GM12864 (cell line): ENCODE data around the gene CELF1.

Experiments
- DNase-seq: peaks from one replicate; pipeline ENCODE4 v3.0.0-alpha.2; 2011; ENCODE audit warnings: low read depth
- H3K4me3 ChIP-seq: 2 replicates; pipeline ENCODE4 v1.5.1; 2011; ENCODE audit warnings: mild to moderate bottlenecking, low read depth, low read length, control low read depth
- TF ChIP-seq, protein P1 (sequence below): IDR thresholded peaks from 2 replicates; pipeline ENCODE4 v1.5.1; 2011; ENCODE audit warnings: low read depth, mild to moderate bottlenecking, moderate library complexity, low read length, control low read depth, inconsistent platforms; ENCODE audit errors: missing control alignments

CELF1 gene

GRCh38 chr11:47451436-47451835 is 101.5 kb downstream of the CELF1 start:
- DNase-seq: no peak
- H3K4me3 ChIP-seq: no peak overlapping the region
- TF ChIP-seq, protein P1, sequence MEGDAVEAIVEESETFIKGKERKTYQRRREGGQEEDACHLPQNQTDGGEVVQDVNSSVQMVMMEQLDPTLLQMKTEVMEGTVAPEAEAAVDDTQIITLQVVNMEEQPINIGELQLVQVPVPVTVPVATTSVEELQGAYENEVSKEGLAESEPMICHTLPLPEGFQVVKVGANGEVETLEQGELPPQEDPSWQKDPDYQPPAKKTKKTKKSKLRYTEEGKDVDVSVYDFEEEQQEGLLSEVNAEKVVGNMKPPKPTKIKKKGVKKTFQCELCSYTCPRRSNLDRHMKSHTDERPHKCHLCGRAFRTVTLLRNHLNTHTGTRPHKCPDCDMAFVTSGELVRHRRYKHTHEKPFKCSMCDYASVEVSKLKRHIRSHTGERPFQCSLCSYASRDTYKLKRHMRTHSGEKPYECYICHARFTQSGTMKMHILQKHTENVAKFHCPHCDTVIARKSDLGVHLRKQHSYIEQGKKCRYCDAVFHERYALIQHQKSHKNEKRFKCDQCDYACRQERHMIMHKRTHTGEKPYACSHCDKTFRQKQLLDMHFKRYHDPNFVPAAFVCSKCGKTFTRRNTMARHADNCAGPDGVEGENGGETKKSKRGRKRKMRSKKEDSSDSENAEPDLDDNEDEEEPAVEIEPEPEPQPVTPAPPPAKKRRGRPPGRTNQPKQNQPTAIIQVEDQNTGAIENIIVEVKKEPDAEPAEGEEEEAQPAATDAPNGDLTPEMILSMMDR: no peak

DNA sequence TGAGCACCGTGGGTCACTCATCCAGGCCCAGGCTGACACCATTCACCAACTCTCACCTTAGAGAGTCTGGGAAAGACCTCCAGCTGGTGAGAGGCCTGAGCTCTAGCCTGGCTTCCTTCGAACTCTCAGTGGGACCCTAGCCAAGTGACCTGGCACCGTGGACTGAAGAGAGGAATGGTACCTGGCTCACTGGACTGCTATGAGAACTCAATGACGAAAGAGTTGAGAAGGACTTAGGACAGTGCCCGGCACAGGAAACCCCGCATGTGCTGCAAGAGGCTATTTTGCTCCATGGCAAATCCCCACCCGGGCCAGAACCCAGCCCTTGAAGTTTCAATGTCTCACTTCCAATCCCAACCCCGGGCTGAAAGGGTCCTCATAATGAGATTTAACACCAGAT is 103.4 kb downstream of the CELF1 start:
- TF ChIP-seq, protein P1: no peak
- DNase-seq: no peak
- H3K4me3 ChIP-seq: no peak overlapping the region

DNA sequence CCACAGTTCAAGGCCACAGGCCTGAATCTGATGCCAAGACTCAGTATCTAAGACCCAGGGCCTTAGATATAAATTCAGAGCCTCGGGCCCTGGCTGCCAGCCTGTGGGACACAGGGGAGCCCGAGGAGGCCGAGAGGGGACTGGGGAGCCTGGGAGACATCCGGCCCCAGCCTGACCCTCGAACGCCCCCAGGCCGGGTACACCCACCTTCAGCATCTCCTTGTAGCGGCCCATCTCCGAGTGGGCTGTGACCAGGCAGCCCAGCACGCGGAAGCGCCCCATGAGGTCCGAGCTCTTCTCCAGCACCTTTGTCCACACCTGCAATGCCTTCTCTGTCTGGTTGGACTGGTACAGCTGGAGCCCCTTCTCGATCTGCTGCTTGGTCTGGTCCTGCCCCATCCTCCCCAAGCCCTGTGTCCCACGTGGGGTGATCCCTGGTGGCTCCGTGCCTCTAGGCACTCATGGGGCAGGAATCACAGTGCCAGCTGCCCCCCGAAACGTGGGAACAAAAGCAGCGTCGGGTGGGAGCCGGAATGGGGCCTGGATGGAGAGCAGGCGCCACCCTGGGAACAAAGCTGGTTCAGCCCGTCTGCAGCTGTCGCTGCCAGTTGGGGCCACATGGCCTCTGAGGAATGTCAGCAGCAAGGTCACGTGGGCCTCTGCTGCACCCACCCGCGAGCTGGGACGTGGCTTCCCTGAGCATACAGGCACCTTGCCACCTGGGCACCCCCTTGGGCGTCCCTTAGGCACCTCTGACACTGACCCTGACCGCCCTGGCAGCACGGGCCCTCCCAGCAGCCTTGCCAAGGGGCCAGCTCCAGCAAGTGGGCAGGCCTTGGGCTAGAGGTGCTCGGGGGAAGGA is 104.1 kb downstream of the CELF1 start, which contains the start of gene RAPSN:
Gene RAPSN, minus strand, starts transcription at position 571 of the 862 bp plus-strand sequence. Its CDS starts 172 bp downstream, at position 399.
- no peak within 1 kb of the TSS for H3K4me3 ChIP-seq
- no peak for DNase-seq
- TF ChIP-seq, protein P1: no peak

DNA sequence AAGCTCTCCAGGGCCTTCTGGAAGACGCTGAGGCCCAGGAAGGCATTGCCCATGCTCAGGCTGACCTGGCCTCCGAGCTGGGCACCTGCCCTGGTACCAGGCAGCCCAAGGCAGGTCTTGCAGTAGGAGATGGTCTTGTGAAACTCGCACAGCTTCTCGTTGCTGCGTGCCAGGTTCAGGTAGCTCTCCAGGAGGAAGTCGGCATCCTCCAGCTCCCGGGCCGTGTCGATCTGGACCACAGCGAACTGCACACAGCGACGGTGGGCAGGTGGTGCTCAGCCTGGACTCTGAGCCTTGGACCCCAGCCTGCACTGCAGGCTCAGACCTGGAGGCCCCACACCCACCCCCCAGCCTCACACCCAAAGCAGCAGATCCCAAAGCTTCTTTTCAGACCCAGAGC is 105.0 kb downstream of the CELF1 start:
- H3K4me3 ChIP-seq: no peak overlapping the region
- TF ChIP-seq, protein P1: no peak
- no peak for DNase-seq

DNA sequence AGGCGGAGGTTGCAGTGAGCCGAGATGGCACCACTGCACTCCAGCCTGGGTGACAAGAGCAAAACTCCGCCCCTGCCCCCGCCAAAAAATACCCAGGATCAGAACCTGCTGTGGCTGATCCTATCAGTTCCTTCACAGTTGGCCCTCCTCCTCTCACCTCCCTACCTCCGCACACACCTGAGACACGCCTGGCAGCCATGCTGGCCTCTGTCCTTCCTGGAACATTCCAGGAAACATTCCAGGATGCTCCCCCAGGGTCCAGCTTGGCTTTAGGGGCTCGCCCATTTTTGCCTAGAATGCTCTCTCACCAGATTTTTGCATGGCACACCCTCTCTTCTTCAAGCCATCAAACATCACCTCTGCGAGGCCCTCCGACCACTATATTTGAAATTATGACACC is 106.1 kb downstream of the CELF1 start:
- TF ChIP-seq, protein P1: no peak
- no peak overlapping the region for H3K4me3 ChIP-seq

GRCh38 chr11:47445840-47446239 is 107.1 kb downstream of the CELF1 start:
- TF ChIP-seq, protein P1: no peak
- H3K4me3 ChIP-seq: no peak overlapping the region
- no peak for DNase-seq

More for the DNA sequence above, 106.1 kb downstream of the CELF1 start:
- DNase-seq: no peak
